GM23338 (cell line): Measurements from ENCODE around the gene INSRR. TPM values are rescaled to one million over a fixed set of nuclear protein-coding genes. Genes with fewer than 3 reads are reported as not detected.

ENCODE experiments used
- ATAC-seq: fragments of 200-7000 bp; cut with Tn5 transposase; 3 replicates; pipeline ENCODE4 v1.9.1; 2020
- DNase-seq: peaks from one replicate; pipeline ENCODE4 v3.0.0-alpha.2; 2015; ENCODE audit warnings: low spot score
- H2AFZ ChIP-seq: fragments of 200-600 bp; sonication (generic); 2 replicates; pipeline ENCODE4 v1.8.0; 2016; ENCODE audit warnings: antibody characterized with exemption, mild to moderate bottlenecking, moderate library complexity
- H3F3A ChIP-seq: fragments of 200-600 bp; sonication (generic); replicated peaks from 2 replicates; pipeline ENCODE4 v1.8.0; 2017; ENCODE audit warnings: antibody characterized with exemption, mixed run types, low read depth
- H3K27ac ChIP-seq: fragments of 200-600 bp; sonication (generic); 2 replicates; pipeline ENCODE4 v1.6.1; 2016; ENCODE audit warnings: low read depth
- H3K27me3 ChIP-seq: fragments of 200-600 bp; sonication (generic); 2 replicates; pipeline ENCODE4 v1.8.0; 2016; ENCODE audit warnings: mild to moderate bottlenecking, mixed run types, moderate library complexity; ENCODE audit not compliant: insufficient read depth
- H3K36me3 ChIP-seq: fragments of 200-600 bp; sonication (generic); 2 replicates; pipeline ENCODE4 v1.8.0; 2016; ENCODE audit warnings: mild to moderate bottlenecking; ENCODE audit not compliant: insufficient read depth
- H3K4me1 ChIP-seq: fragments of 200-600 bp; sonication (generic); 2 replicates; pipeline ENCODE4 v1.8.0; 2016; ENCODE audit warnings: mild to moderate bottlenecking, moderate library complexity; ENCODE audit not compliant: insufficient read depth
- H3K4me2 ChIP-seq: fragments of 200-600 bp; sonication (generic); 2 replicates; pipeline ENCODE4 v1.7.1; 2017; ENCODE audit warnings: mixed run types
- H3K4me3 ChIP-seq: fragments of 200-600 bp; sonication (generic); 2 replicates; pipeline ENCODE4 v1.6.1; 2016; ENCODE audit warnings: mixed run types
- H3K79me2 ChIP-seq: fragments of 200-600 bp; sonication (generic); replicated peaks from 2 replicates; pipeline ENCODE4 v1.8.0; 2017; ENCODE audit warnings: mild to moderate bottlenecking; ENCODE audit not compliant: insufficient read depth
- H3K9me2 ChIP-seq: fragments of 200-600 bp; sonication (generic); 2 replicates; pipeline ENCODE4 v1.8.0; 2017; ENCODE audit not compliant: insufficient read depth
- H4K20me1 ChIP-seq: fragments of 200-600 bp; sonication (generic); replicated peaks from 2 replicates; pipeline ENCODE4 v1.8.0; 2017; ENCODE audit warnings: mild to moderate bottlenecking; ENCODE audit not compliant: insufficient read depth
- H3K27ac Mint-ChIP-seq: 2 replicates; pipeline ENCODE4 v1.8.0; 2020; ENCODE audit warnings: inconsistent platforms, mild to moderate bottlenecking, moderate library complexity, mixed read lengths
- H3K27me3 Mint-ChIP-seq: 3 replicates; pipeline ENCODE4 v1.8.0; 2022; ENCODE audit warnings: low read depth, mild to moderate bottlenecking, moderate library complexity, mixed read lengths, inconsistent platforms; ENCODE audit not compliant: insufficient read depth, poor library complexity
- H3K36me3 Mint-ChIP-seq: 3 replicates; pipeline ENCODE4 v1.8.0; 2021; ENCODE audit warnings: low read depth, mild to moderate bottlenecking, inconsistent platforms, moderate library complexity, mixed read lengths
- H3K4me1 Mint-ChIP-seq: 3 replicates; pipeline ENCODE4 v1.8.0; 2020; ENCODE audit warnings: mild to moderate bottlenecking, inconsistent platforms, mixed read lengths
- H3K4me3 Mint-ChIP-seq: 3 replicates; pipeline ENCODE4 v1.8.0; 2021; ENCODE audit warnings: moderate library complexity, mild to moderate bottlenecking, inconsistent platforms, mixed read lengths
- H3K9me3 Mint-ChIP-seq: 3 replicates; pipeline ENCODE4 v1.8.0; 2020; ENCODE audit warnings: moderate library complexity, mild to moderate bottlenecking, inconsistent platforms, mixed read lengths
- CREB1 ChIP-seq: fragments of 250-450 bp; sonication (Bioruptor Pico); IDR thresholded peaks from 2 replicates; pipeline ENCODE4 v1.5.0; 2020; ENCODE audit warnings: low read depth, mild to moderate bottlenecking, moderate library complexity
- CTCF ChIP-seq, 2 experiments: fragments of 200-600 bp in 1 of 2; sonication (generic) in 1 of 2; conservative IDR thresholded peaks; 2 replicates each; pipeline versions ENCODE4 v1.5.1 to v1.6.1; 2016 to 2017; ENCODE audit warnings: antibody characterized with exemption in 2 of 2, low read depth in 2 of 2, mild to moderate bottlenecking in 2 of 2, moderate library complexity in 1 of 2
- EZH2 ChIP-seq: fragments of 200-600 bp; sonication (generic); IDR thresholded peaks from one replicate; pipeline ENCODE4 v1.8.0; 2017; ENCODE audit warnings: antibody characterized with exemption, mild to moderate bottlenecking, low read depth; ENCODE audit not compliant: unreplicated experiment
- EZH2phosphoT487 ChIP-seq: fragments of 200-600 bp; sonication (generic); IDR thresholded peaks from one replicate; pipeline ENCODE4 v1.8.1; 2018; ENCODE audit warnings: antibody characterized with exemption; ENCODE audit not compliant: unreplicated experiment
- JUNB ChIP-seq: IDR thresholded peaks from one replicate; pipeline ENCODE4 v1.6.1; 2016; ENCODE audit warnings: antibody characterized with exemption; ENCODE audit not compliant: unreplicated experiment
- POLR2AphosphoS5 ChIP-seq: IDR thresholded peaks from 2 replicates; pipeline ENCODE4 v1.6.1; 2016; ENCODE audit warnings: antibody characterized with exemption, low read depth
- REST ChIP-seq: IDR thresholded peaks from one replicate; pipeline ENCODE4 v1.6.1; 2018; ENCODE audit warnings: antibody characterized with exemption; ENCODE audit not compliant: unreplicated experiment
- STAT1 ChIP-seq: IDR thresholded peaks from one replicate; pipeline ENCODE4 v1.6.1; 2016; ENCODE audit warnings: antibody characterized with exemption; ENCODE audit not compliant: unreplicated experiment
- ZNF331 ChIP-seq: fragments of 250-450 bp; sonication (Bioruptor Pico); IDR thresholded peaks from 2 replicates; pipeline ENCODE4 v1.5.0; 2020; ENCODE audit warnings: low read depth, mild to moderate bottlenecking, moderate library complexity
- ZNF462 ChIP-seq: fragments of 250-450 bp; sonication (Bioruptor Pico); IDR thresholded peaks from 2 replicates; pipeline ENCODE4 v1.5.0; 2020; ENCODE audit warnings: mild to moderate bottlenecking, moderate library complexity
- polyA plus RNA-seq: library from polyadenylated mRNA; unstranded; fragments of >200 nt; fragmentation: Nextera tagmentation; extraction: Ambion mirVana; gene quantifications from 2 replicates; pipeline ENCODE4 v1.2.1, GENCODE V29; 2016
- total RNA-seq: library from RNA; depleted of rRNA; stranded (reverse); fragments of >200 nt; shearing (Covaris generic); gene quantifications from 2 replicates; pipeline ENCODE4 v1.2.3, GENCODE V29; 2014

INSRR gene
- total and polyA plus RNA-seq, 2 experiments from 2014 or later = not detected

GRCh38 chr1:156840186-156840897 lies 18.6 kb downstream of the INSRR start (continued):
- TF ChIP-seq ZNF331 (CRISPR knock-in tag) (no peak), EZH2 (no peak), EZH2phosphoT487 (no peak), STAT1 (no peak), POLR2AphosphoS5 (no peak), JUNB (no peak), REST (no peak)

GRCh38 chr1:156839426-156840109 lies 19.3 kb downstream of the INSRR start:
- H3K4me3 ChIP-seq = no peak overlapping the region
- H3K4me3 Mint-ChIP-seq = no peak overlapping the region
- H3K27me3 Mint-ChIP-seq = peaks cover 45% of the 10 kb centered on the region
- no peak overlapping the region for H3K27ac Mint-ChIP-seq
- H3K9me3 Mint-ChIP-seq = no peaks in the 10 kb centered on the region
- ATAC-seq (no peak), DNase-seq (no peak)
- H3K79me2 ChIP-seq = no peaks in the 10 kb centered on the region
- no peaks in the 10 kb centered on the region for H3K36me3 Mint-ChIP-seq
- H3K27me3 ChIP-seq = peaks cover 58% of the 10 kb centered on the region
- no peaks in the 10 kb centered on the region; the same call in 1 of the 2 replicates for H4K20me1 ChIP-seq
- no peaks in the 10 kb centered on the region for H3F3A ChIP-seq
- H3K4me1 Mint-ChIP-seq = peaks cover 16% of the 10 kb centered on the region
- H3K4me1 ChIP-seq = peaks cover 10% of the 10 kb centered on the region; the same call in 1 of the 2 replicates
- H3K36me3 ChIP-seq = no peaks in the 10 kb centered on the region
- H2AFZ ChIP-seq = no peak overlapping the region
- H3K9me2 ChIP-seq = no peaks in the 10 kb centered on the region
- no peak overlapping the region for H3K4me2 ChIP-seq
- no peak overlapping the region for H3K27ac ChIP-seq
- TF ChIP-seq CREB1 (CRISPR knock-in tag) (no peak), JUNB (no peak), CTCF (conservative IDR thresholded peaks at IDR 0.05; ENCODE audit: low read depth in 2 of 2) (no peak), STAT1 (no peak), ZNF462 (CRISPR knock-in tag) (no peak), ZNF331 (CRISPR knock-in tag) (no peak), EZH2 (no peak), EZH2phosphoT487 (no peak)
